Kidney (tissue), 14 donors: ENCODE measurements around the gene ITCH. TPM values are rescaled to one million over a fixed set of nuclear protein-coding genes. Genes with fewer than 3 reads are reported as not detected.
"Not testable (repeated sequence)": the region's sequence is repeated elsewhere in the genome, so short reads cannot be mapped to it uniquely, and the experiment has no call there.

Experiments
- DNase-seq, 5 donors: peaks; one replicate each; pipeline ENCODE4 v3.0.0-alpha.2; 2013 to 2020
- FAIRE-seq: peaks from 2 replicates; lab custom pipeline; 2012; peaks lifted over from hg19 to GRCh38; lab: Jason Lieb, UNC
- H3K27ac ChIP-seq, 2 donors: one replicate each; pipeline ENCODE4 v1.7.0; 2013; ENCODE audit warnings: low read depth in 2 of 2, low read length in 2 of 2, inconsistent platforms in 1 of 2
- H3K27me3 ChIP-seq: one replicate; pipeline ENCODE4 v1.7.1; 2013; ENCODE audit warnings: low read length, inconsistent platforms; ENCODE audit not compliant: control insufficient read depth, insufficient read depth
- H3K36me3 ChIP-seq, 3 donors: one replicate each; pipeline versions ENCODE4 v1.7.0 to v1.7.1; 2013; ENCODE audit warnings: low read length in 3 of 3, control low read depth in 1 of 3, inconsistent platforms in 1 of 3; ENCODE audit not compliant: insufficient read depth in 3 of 3, control insufficient read depth in 2 of 3
- H3K4me1 ChIP-seq, 3 donors: one replicate each; pipeline versions ENCODE4 v1.7.0 to v1.7.1; 2013; ENCODE audit warnings: low read length in 3 of 3, inconsistent platforms in 1 of 3, low read depth in 1 of 3; ENCODE audit not compliant: control insufficient read depth in 2 of 3, insufficient read depth in 2 of 3
- H3K4me3 ChIP-seq, 3 donors: one replicate each; pipeline versions ENCODE4 v1.7.0 to v1.8.1; 2013; ENCODE audit warnings: low read length in 3 of 3, control low read depth in 1 of 3, inconsistent platforms in 1 of 3
- H3K9ac ChIP-seq, 3 donors: one replicate each; pipeline versions ENCODE4 v1.7.0 to v1.7.1; 2013; ENCODE audit warnings: low read length in 3 of 3, control low read depth in 1 of 3, inconsistent platforms in 1 of 3
- H3K9me3 ChIP-seq, 3 donors: one replicate each; pipeline versions ENCODE4 v1.7.0 to v1.7.1; 2013; ENCODE audit warnings: low read length in 3 of 3, control low read depth in 1 of 3, inconsistent platforms in 1 of 3; ENCODE audit not compliant: control insufficient read depth in 2 of 3, insufficient read depth in 1 of 3
- CTCF ChIP-seq: IDR thresholded peaks from 3 replicates; pipeline ENCODE4 v1.5.1; 2012; ENCODE audit warnings: mild to moderate bottlenecking, moderate library complexity, borderline replicate concordance; ENCODE audit not compliant: insufficient read depth; ENCODE audit errors: extremely low read depth
- intact Hi-C: fragments of 100-400 bp; cut with DNase I; formaldehyde crosslinking; loops from one replicate; pipeline ENCODE4 v1.11.1; 2022
- polyA plus RNA-seq: library from polyadenylated mRNA; stranded (reverse); fragments of 350-450 nt; fragmentation: Illumina TruSeq; extraction: RNeasy Lipid Tissue Mini Kit (QIAGEN cat#74804); gene quantifications from one replicate; pipeline ENCODE4 v1.2.3, GENCODE V29; 2014; ENCODE audit warnings: low read depth, low replicate concordance; ENCODE audit not compliant: insufficient read depth
- total RNA-seq: library from RNA; stranded (reverse); fragmentation: NEBNext Ultra II Directional; extraction: Animal tissue kit (Norgen Biotek cat#: 25700); gene quantifications from one replicate; pipeline ENCODE4 v1.2.1, GENCODE V29; 2021
- donor health status: control.
- donor health status: control.
- donor health status: control.
- donor health status: control.
- donor health status: control.
- donor health status: DM: yes; HTN: yes; CAD: no.
- donor health status: Normal renal cell carcinoma (clear cell type).

ITCH gene
- total and polyA plus RNA-seq, 2 donors from 2014 or later, result 10.1 to 63.1 TPM

GRCh38 chr20:34439168-34439567 is 76.1 kb downstream of the ITCH start:
- H3K4me3 ChIP-seq, result no peak overlapping the region
- no peak overlapping the region for H3K9ac ChIP-seq
- no peak for TF ChIP-seq CTCF
- FAIRE-seq (no peak), DNase-seq (no peak)
- H3K4me1 ChIP-seq, result peaks cover 0 to 2% (median 0%) of the 10 kb centered on the region in 3 donors
- no peaks in the 10 kb centered on the region for H3K27me3 ChIP-seq
- H3K36me3 ChIP-seq, result peaks cover 0 to 35% (median 14%) of the 10 kb centered on the region in 3 donors
- intact Hi-C loops, result no loop called here
- H3K9me3 ChIP-seq, result no peaks in the 10 kb centered on the region
- no peak overlapping the region for H3K27ac ChIP-seq

GRCh38 chr20:34441423-34441822 is 78.3 kb downstream of the ITCH start:
- H3K27me3 ChIP-seq, H3K9ac ChIP-seq, intact Hi-C loops, DNase-seq, H3K27ac ChIP-seq, H3K9me3 ChIP-seq, H3K4me1 ChIP-seq, FAIRE-seq, H3K4me3 ChIP-seq: not testable (repeated sequence)
- peaks cover 2 to 47% (median 22%) of the 10 kb centered on the region in 3 donors for H3K36me3 ChIP-seq

- H3K27ac ChIP-seq, result no peak overlapping the region
- FAIRE-seq (no peak), DNase-seq (no peak)
- no peak overlapping the region for H3K4me3 ChIP-seq
- H3K27me3 ChIP-seq, result no peaks in the 10 kb centered on the region
- H3K9ac ChIP-seq, result no peak overlapping the region
- H3K9me3 ChIP-seq, result no peaks in the 10 kb centered on the region
- intact Hi-C loops, result no loop called here
- peaks cover 8 to 56% (median 24%) of the 10 kb centered on the region in 3 donors for H3K36me3 ChIP-seq
- no peaks in the 10 kb centered on the region for H3K4me1 ChIP-seq
- no peak for TF ChIP-seq CTCF
Observed at GRCh38 chr20:34443546-34443945, 80.5 kb downstream of the ITCH start.

- peaks cover 14 to 47% (median 24%) of the 10 kb centered on the region in 3 donors for H3K36me3 ChIP-seq
- H3K4me1 ChIP-seq, result no peaks in the 10 kb centered on the region
- no peak overlapping the region for H3K4me3 ChIP-seq
- H3K9me3 ChIP-seq, result no peaks in the 10 kb centered on the region
- H3K27ac ChIP-seq, result no peak overlapping the region
- H3K9ac ChIP-seq, result no peak overlapping the region
- intact Hi-C loops, result no loop called here
- H3K27me3 ChIP-seq, result no peaks in the 10 kb centered on the region
- no peak for FAIRE-seq
- TF ChIP-seq CTCF, result no peak
- peak in 1 of 5 donors; percentile 14 for DNase-seq
Observed at GRCh38 chr20:34445177-34446065, 82.3 kb downstream of the ITCH start.
